ENCODE results near the gene RMC1.
"Not testable (repeated sequence)": the region's sequence is repeated elsewhere in the genome, so short reads cannot be mapped to it uniquely, and the experiment has no call there.

The RMC1 gene

DNA sequence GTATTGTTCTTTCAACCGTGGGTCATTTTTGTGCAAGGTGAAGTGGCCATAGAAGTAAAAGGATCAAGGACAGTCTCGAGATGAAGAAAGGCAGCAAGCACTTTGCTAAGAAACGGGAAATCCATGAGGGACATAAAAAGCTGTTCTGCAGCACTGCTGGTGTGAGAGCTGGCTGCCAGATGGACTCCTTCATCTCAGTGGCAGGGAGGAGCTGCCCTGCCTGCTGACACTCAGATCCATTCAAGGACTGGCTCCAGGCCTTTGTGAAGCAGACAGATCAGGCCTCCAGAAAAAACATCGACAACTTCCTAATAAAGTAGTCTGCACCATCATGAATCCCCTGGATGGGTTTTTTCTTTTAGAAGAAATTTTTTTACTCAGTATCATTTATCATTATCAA lies 29.5 kb downstream of the RMC1 start:
- DNase-seq (ENCODE audit: low read depth): no peak

GRCh38 chr18:23534276-23534675 lies 31.0 kb downstream of the RMC1 start:
- DNase-seq (ENCODE audit: low read depth): no peak

GRCh38 chr18:23536204-23536603 lies 32.9 kb downstream of the RMC1 start:
- no peak for DNase-seq (ENCODE audit: low read depth)

DNA sequence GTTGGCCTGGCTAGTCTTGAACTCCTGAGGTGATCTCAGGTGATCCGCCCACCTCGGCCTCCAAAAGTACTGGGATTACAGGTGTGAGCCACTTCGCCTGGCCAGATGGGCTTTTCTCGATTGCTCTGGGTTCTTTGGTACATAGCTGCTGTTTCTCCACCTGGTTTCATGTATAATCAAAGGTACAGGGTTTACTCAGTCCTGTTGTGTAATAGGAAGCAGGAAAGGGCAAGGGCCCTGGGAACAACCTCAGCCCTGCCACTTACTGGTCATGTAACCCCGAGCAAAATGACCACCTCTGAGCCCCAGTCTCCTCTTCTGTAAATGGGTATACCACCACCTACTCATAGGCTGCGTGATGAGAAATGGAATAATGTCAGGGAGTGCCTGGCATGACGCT lies 34.0 kb downstream of the RMC1 start:
- no peak for DNase-seq (ENCODE audit: low read depth)

DNA sequence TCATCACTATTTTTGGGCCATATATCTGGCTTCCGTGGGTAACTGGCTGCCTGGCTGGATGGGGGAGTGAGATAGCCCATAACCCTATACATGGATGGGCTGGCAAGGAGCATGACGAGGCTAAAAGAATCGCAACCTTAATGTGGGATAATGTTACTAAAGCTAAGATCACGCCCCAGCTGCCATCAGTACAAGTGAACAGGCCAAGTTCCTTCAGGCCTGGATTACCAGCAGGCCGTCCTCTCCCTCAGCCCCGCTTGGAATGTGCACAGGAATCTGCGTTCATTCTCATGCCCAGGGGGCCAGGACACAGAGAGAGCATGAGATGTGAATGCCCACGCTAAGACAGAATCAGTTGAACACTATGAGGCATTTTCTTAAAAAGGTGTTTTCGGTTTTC lies 34.7 kb downstream of the RMC1 start:
- no peak for DNase-seq (ENCODE audit: low read depth)

DNA sequence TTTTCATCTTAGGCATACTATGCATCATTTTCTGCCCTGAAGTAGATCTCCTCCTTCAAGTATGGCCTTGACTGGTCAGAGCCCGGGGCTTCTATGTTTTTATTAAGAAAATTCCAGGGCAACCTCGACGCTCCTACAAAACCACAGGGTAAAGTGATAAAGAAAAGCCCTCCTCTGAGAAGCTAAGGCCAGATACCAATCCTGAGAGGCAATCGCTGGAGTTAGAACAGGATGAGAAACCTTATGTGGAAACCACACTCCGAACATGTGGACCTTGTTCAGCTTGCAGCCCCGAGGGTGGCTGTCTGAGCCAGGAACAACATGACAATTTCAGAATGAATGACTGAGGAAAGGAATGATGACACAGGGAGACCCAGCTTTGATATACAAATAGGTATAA lies 35.6 kb downstream of the RMC1 start:
- DNase-seq (ENCODE audit: low read depth): no peak

- no peak for DNase-seq (ENCODE audit: low read depth)
Measured at GRCh38 chr18:23539296-23539695, 36.0 kb downstream of the RMC1 start.

- no peak for DNase-seq (ENCODE audit: low read depth)
Measured at GRCh38 chr18:23539911-23540525, 36.7 kb downstream of the RMC1 start.

- DNase-seq (ENCODE audit: low read depth): no peak
Measured at GRCh38 chr18:23540867-23541266, 37.6 kb downstream of the RMC1 start.

- DNase-seq (ENCODE audit: low read depth): no peak
Measured at GRCh38 chr18:23541349-23542093, 38.2 kb downstream of the RMC1 start.

DNA sequence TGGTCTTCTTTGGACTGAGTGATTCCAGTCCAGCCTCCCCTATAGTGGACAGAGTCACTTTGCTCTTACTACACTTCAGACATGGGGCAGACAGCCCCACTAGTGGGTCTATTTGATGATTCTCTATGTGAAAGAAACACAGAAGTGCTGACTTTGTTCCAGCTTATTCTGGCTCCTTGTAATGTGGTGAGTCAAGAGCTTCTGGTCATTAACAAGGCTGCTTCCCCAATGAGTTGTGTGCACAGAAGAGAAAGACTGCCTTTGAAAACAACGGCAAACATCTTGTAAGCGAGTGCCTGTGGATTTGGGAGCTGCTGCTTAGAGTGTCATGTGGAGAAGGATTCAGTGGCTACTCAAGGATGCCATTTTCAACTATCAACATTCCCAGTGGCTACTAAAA lies 39.1 kb downstream of the RMC1 start:
- no peak for DNase-seq (ENCODE audit: low read depth)

GRCh38 chr18:23545247-23545789 lies 42.0 kb downstream of the RMC1 start:
- DNase-seq (ENCODE audit: low read depth): no peak

GRCh38 chr18:23547306-23547705 lies 44.0 kb downstream of the RMC1 start:
- DNase-seq (ENCODE audit: low read depth): no peak

- DNase-seq (ENCODE audit: low read depth): no peak
Measured at GRCh38 chr18:23547846-23548245, 44.5 kb downstream of the RMC1 start.

- no peak for DNase-seq (ENCODE audit: low read depth)
Measured at GRCh38 chr18:23548275-23548674, 45.0 kb downstream of the RMC1 start.

- DNase-seq (ENCODE audit: low read depth): no peak
Measured at GRCh38 chr18:23548719-23549118, 45.4 kb downstream of the RMC1 start.

DNA sequence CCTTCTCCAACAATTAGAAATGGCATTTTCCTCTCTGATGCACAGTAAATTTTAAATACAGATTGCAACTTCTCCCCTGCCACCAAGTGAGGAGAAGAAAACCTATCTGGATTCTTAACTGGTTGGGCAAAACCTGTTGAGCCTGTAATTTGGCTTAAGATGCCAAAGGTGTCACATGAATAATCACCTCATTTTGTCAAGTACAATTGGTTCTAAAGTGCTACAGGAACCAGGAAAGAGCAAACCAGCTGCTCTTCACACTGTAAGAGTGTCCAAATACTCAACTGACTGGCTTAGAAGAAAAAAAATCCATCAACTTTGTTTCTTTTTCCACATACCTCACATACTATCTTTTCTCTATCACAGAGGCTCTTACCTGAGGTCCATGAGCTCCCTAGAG lies 47.6 kb downstream of the RMC1 start:
- no peak for DNase-seq (ENCODE audit: low read depth)

GRCh38 chr18:23551978-23552377 lies 48.7 kb downstream of the RMC1 start:
- DNase-seq (ENCODE audit: low read depth): no peak

- DNase-seq (ENCODE audit: low read depth): no peak
Measured at GRCh38 chr18:23552505-23552904, 49.2 kb downstream of the RMC1 start.

DNA sequence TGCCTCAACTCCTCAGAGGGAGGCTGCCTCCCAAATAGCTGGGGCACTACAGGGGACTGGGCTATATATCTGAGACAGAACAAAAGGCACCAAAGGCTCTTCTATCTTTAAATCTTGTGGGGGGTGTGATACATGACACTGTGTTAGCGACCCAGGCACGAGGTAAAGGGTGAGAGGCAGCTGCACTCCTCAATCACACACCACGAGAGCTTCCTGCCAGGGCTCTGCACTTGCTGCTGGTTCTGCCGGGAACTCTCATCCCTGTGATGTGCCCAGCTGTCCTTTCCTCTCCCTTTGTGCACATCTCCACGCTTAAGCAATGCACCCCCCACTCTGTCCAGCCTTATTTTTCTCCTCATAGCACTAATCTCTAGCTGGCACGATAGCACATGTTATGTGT lies 50.6 kb downstream of the RMC1 start:
- DNase-seq (ENCODE audit: low read depth): no peak

DNA sequence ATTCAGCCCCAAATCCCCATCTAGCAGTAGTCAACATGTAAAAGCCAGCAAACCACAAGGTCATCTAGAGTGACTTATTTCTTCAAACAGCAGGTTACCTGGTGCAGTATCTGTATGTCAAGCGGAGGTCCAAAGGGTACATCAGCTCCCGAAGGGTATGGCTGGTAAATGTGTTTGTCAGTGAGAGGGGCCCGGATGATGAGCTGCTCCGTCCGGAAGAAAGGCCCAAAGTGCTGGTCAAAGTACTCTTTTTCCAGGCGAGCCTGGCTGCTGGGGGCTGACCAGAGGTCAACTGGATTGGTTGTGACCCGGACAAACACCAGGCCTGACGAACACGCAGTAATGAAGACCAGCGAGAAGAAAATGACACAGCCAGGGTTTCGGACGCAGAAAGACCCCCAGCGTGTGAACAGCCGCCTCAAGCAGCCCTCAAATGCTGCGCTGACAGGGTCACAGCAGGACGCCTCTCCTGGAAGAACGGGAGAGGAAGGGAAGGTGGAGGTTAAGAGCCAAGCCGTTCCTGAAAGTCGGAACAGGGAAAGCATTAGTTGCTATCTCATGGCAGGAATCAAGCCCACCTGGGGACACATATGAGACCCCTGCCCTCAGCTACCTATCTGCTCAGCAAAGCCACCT lies 53.0 kb downstream of the RMC1 start:
- DNase-seq (ENCODE audit: low read depth): no peak

- DNase-seq (ENCODE audit: low read depth): not testable (repeated sequence)
Measured at GRCh38 chr18:23557511-23557910, 54.2 kb downstream of the RMC1 start.

- no peak for DNase-seq (ENCODE audit: low read depth)
Measured at GRCh38 chr18:23560186-23560585, 56.9 kb downstream of the RMC1 start.

Measured in stimulated activated CD8-positive, alpha-beta memory T cell treated with anti-CD3 and anti-CD28 coated beads, Interleukin-4, amount 100 ng/mL, for 24 hours (primary cell).